Tongue (tissue), 2 donors: ENCODE data around the gene TPRG1L. TPM values are rescaled to one million over a fixed set of nuclear protein-coding genes. Genes with fewer than 3 reads are reported as not detected.
"Not testable (repeated sequence)": the region's sequence is repeated elsewhere in the genome, so short reads cannot be mapped to it uniquely, and the experiment has no call there.

Source experiments
- DNase-seq: peaks from one replicate; pipeline ENCODE4 v3.0.0-alpha.2; 2015
- total RNA-seq: library from RNA; depleted of rRNA; stranded (reverse); fragments of >200 nt; gene quantifications from one replicate; pipeline ENCODE4 v1.2.3, GENCODE V29; 2014

The TPRG1L gene
- total RNA-seq = 24.7 TPM

DNA sequence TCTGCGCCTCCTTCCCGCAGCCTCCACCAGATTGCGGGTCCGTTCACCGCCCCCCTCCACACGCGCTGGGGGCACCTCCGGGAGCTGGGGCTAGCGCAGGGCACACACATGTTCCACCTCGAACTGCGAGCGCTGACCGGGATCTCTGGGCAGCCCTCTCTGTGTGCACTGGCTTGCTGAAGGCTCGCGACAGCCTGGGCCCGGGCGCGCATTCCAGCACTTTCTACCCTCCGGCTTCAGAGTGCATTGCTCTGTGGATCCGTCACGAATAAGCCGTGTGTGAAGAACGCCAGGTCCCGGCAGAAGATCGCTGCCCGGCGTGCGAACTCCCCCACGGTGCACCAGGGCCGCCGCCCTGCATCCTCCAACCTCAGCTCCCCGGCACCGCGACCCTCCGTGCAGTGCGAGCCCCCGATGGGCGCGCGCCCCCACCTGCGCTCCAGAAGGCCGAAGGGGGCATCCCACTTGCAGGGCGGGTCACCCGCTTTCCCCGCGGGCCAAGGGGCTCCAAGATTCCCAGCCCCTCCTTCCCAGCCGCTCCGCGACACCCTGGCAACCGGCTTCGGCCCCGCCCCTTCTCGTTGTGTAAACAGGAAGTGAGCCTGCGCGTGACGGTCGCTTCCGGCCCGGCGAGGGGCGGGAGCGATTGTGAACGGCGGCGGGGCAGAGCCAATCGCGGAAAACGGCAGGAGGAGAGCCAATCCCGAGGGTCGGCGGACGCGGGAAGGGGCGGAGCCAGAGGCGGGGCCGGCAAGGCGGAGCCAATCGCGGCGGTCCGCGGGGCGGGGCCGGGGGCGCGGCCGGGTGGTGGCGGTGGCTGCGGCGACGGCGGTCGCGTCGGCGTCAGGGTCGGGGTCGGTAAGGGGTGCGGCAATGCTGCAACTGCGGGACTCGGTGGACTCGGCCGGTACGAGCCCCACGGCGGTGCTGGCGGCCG, at the start of gene TPRG1L:
Gene TPRG1L, plus strand, starts transcription at position 816 of the 937 bp plus-strand sequence. Its CDS starts 58 bp downstream, at position 874.
- DNase-seq = peak; percentile 99

DNA sequence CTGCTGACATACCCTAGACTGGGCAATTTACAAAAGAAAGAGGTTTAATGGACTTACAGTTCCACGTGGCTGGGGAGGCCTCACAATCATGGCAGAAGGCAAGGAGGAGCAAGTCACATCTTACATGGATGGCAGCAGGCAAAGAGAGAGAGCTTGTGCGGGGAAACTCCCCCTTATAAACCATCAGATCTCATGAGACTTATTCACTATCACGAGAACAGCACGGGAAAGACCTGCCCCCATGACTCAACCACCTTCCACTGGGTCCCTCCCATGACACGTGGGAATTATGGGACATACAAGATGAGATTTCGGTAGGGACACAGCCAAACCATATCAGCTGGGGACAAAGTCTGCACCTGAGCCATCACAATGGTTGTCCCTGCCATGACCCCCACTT, 49.3 kb upstream of the TPRG1L start:
- DNase-seq = not testable (repeated sequence)

- DNase-seq = no peak
Measured at GRCh38 chr1:3575993-3576392, 48.8 kb upstream of the TPRG1L start.

GRCh38 chr1:3577300-3577699, 47.5 kb upstream of the TPRG1L start:
- peak; percentile 94 for DNase-seq

GRCh38 chr1:3577711-3578432, 46.9 kb upstream of the TPRG1L start:
- peak; percentile 60 for DNase-seq

DNA sequence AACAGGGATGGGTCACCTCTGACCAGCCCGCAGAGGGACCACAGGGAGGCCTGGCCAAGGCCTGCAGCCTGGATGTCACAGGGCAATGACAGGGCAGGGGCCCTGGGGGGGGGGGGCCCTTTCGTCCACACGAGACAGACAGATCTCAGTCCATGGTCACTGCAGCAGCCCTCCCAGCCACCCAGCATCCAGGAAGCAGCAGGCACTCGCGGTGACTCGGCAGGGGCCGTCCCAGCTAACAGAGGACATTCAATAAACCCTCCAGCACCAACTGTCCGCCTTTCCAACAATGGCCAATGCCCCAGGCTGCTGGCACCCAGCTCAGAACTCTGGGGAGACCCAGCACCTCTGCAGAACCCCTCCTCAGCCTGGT, 46.4 kb upstream of the TPRG1L start:
- no peak for DNase-seq

DNA sequence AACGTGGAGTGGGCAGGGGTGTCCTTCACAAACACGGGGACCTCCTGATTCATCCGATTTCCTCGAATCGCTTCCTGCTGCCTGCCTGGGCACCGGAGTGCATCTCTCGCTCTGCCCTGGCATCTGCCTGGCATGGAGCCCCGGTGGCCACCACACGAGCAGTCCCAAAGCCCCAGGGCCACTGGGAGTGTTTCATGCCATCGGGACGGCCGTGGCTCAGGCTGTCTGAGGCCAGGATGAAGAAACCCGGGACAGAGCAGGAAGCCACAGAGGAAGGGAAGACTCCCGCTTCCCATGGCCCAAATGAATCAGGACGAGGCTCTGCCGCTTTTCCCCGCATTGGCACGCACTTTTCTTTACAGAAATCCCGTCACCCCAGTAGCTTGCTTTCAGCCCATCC, 45.9 kb upstream of the TPRG1L start:
- no peak for DNase-seq

DNA sequence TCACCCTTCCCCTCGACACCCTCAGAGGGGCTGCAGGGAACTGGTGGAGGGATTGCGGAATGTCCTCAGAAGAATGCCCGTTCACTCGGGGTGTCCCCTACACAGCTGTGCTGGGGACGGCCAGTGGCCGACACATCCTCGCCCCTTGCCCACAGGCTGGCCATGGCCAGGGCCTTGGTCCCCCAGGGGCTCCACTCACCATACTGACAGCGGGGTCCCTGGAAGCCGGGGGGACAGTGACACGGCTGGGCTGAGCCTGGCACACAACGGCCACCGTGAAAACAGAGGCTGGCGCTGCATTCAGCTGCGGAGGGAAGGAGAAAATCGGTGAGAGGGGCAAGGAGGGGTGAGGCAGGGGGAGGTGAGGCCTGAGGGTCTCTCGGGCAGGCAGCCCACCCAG, 45.2 kb upstream of the TPRG1L start:
- no peak for DNase-seq

DNA sequence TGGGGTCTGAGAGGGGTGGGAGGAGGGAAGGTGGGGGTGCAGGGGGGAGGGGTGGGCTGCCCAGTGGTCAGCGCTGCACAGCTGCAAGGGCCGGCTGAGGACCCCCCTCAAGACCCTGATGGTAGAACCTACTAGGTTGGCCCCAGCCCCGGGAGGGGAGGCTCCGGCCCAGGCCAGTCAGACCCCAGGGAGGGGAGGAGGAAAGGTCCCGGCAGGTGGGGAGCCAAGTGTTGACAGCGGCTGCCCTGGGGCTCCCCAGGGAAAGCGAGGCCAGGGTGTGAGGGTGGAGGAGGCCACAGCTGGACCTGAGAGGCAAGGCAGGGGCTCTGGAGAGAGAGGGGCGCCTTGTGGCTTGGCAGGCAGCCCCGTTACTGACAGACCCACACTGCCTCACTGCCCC, 44.6 kb upstream of the TPRG1L start:
- no peak for DNase-seq

GRCh38 chr1:3581296-3582036, 43.3 kb upstream of the TPRG1L start:
- no peak for DNase-seq

DNA sequence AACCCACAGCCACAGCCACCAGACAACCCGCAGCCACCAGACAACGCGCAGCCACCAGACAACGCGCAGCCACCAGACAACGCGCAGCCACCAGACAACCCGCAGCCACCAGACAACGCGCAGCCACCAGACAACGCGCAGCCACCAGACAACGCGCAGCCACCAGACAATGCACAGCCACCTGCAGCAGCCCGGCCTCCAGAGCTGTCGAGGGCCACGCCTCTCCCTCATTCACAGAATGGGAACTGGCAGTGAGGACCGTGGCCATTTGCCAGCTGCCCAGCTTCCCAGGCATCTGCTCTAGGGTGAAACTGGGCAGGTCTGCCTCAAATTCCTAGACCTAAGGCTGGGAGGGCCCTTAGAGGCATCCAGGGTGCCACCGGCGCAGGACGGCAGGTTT, 41.1 kb upstream of the TPRG1L start:
- not testable (repeated sequence) for DNase-seq

GRCh38 chr1:3584915-3585314, 39.9 kb upstream of the TPRG1L start:
- no peak for DNase-seq

DNA sequence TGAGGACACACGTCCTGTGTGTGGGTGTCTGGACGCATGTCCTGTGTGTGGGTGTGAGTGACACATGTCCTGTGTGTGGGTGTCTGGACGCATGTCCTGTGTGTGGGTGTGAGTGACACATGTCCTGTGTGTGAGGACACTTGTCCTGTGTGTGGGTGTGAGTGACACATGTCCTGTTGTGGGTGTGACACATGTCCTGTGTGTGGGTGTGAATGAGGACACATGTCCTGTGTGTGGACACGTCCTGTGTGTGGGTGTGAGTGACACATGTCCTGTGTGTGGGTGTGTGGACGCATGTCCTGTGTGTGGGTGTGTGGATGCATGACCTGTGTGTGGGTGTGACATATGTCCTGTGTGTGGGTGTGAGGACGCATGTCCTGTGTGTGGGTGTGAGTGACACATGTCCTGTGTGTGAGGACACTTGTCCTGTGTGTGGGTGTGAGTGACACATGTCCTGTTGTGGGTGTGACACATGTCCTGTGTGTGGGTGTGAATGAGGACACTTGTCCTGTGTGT, 39.4 kb upstream of the TPRG1L start:
- not testable (repeated sequence) for DNase-seq

- no peak for DNase-seq
Measured at GRCh38 chr1:3585940-3586568, 38.8 kb upstream of the TPRG1L start.

GRCh38 chr1:3586986-3587759, 37.6 kb upstream of the TPRG1L start:
- DNase-seq = peak; percentile 40

- DNase-seq = no peak
Measured at GRCh38 chr1:3588395-3588794, 36.4 kb upstream of the TPRG1L start.

DNA sequence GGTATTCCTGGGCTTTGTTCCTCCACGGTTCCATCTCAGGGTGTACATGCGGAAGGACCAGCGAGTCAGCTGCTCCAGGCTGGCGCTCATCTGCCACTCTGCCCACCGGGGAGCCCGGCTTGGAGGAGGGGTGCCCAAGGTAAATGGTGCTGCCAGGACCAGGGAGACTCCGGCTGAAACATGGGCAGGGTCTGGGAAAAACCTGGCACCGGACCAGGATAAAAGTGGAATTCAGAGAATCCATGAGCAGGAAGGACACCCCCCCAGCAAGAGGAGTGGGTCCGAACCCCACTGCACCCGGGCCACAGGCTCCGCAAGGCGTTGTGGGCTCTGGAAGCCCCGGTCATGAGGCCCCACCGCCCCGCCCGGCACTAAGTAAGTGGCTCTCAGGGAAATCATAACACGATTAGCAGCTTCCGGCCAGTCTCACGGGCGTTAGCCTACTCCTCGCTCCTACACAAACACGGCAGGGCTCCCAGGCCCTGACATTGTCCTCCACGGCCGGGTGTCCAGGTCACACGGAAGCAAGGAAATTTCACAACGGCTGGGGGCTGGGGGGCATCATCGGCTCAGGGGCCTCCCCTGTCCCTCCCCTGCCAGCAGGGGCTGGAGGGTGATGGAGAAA, 34.6 kb upstream of the TPRG1L start:
- DNase-seq = no peak

- no peak for DNase-seq
Measured at GRCh38 chr1:3590951-3591865, 33.6 kb upstream of the TPRG1L start.

GRCh38 chr1:3593334-3593733, 31.5 kb upstream of the TPRG1L start:
- no peak for DNase-seq

DNA sequence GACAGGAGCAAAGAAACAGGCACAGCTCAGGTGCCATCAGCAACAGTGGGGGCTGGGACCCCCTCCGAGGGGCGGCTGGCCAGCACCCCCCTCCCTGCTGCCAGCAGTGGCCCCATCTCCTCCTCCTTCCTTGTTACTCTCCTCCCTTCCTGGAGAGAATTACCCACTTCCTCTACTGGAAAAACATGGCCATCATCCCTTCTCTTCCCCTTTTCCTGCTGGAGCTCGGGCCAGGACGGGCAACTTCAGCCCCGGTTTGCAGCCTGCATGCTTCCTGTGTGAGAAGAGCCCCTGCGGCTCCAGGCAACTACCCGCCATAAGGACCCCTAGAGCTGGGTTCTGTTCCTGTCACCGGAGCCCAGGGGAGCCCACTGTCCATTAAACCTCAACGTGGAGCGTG, 31.1 kb upstream of the TPRG1L start:
- DNase-seq = no peak
